Astrocyte (in vitro differentiated cells and primary cell): ENCODE data around the gene PRG3. TPM values are rescaled to one million over a fixed set of nuclear protein-coding genes. Genes with fewer than 3 reads are reported as not detected.
"Not testable (repeated sequence)": the region's sequence is repeated elsewhere in the genome, so short reads cannot be mapped to it uniquely, and the experiment has no call there.

Source experiments
- DNase-seq: peaks from one replicate; pipeline ENCODE4 v3.0.0-alpha.2; 2010; ENCODE audit warnings: low read depth
- FAIRE-seq: peaks from 2 replicates; lab custom pipeline; 2011; peaks lifted over from hg19 to GRCh38; lab: Jason Lieb, UNC
- H2AFZ ChIP-seq: 2 replicates; pipeline ENCODE4 v1.6.0; 2012; ENCODE audit warnings: low read depth, low read length, inconsistent platforms
- H3K27ac ChIP-seq: 2 replicates; pipeline ENCODE4 v1.5.1; 2011; ENCODE audit warnings: low read depth, low read length, inconsistent platforms
- H3K27me3 ChIP-seq: 2 replicates; pipeline ENCODE4 v1.6.0; 2011; ENCODE audit warnings: low read length, inconsistent platforms; ENCODE audit not compliant: insufficient read depth
- H3K36me3 ChIP-seq: 2 replicates; pipeline ENCODE4 v1.5.1; 2011; ENCODE audit warnings: low read length, inconsistent platforms; ENCODE audit not compliant: insufficient read depth
- H3K4me1 ChIP-seq: 2 replicates; pipeline ENCODE4 v1.5.1; 2011; ENCODE audit warnings: low read length, inconsistent platforms; ENCODE audit not compliant: insufficient read depth
- H3K4me2 ChIP-seq: 2 replicates; pipeline ENCODE4 v1.6.0; 2012; ENCODE audit warnings: low read length, inconsistent platforms
- H3K4me3 ChIP-seq: 2 replicates; pipeline ENCODE4 v1.5.1; 2011; ENCODE audit warnings: low read depth, mild to moderate bottlenecking, low read length, inconsistent platforms; ENCODE audit not compliant: insufficient read depth
- H3K79me2 ChIP-seq: 2 replicates; pipeline ENCODE4 v1.6.0; 2012; ENCODE audit warnings: mild to moderate bottlenecking, low read length, inconsistent platforms; ENCODE audit not compliant: insufficient read depth
- H3K9ac ChIP-seq: 2 replicates; pipeline ENCODE4 v1.6.0; 2012; ENCODE audit warnings: mild to moderate bottlenecking, low read length, inconsistent platforms
- H3K9me3 ChIP-seq: 2 replicates; pipeline ENCODE4 v1.5.1; 2012; ENCODE audit warnings: low read depth, mild to moderate bottlenecking, low read length, inconsistent platforms; ENCODE audit not compliant: insufficient read depth
- H4K20me1 ChIP-seq: 2 replicates; pipeline ENCODE4 v1.6.0; 2012; ENCODE audit warnings: low read length, inconsistent platforms; ENCODE audit not compliant: insufficient read depth
- H3K27ac Mint-ChIP-seq: one replicate; pipeline ENCODE4 v1.8.0; 2021; ENCODE audit warnings: mild to moderate bottlenecking, mixed read lengths; ENCODE audit not compliant: unreplicated experiment
- H3K27me3 Mint-ChIP-seq: one replicate; pipeline ENCODE4 v1.8.0; 2021; ENCODE audit warnings: low read depth, mixed read lengths; ENCODE audit not compliant: unreplicated experiment
- H3K36me3 Mint-ChIP-seq: one replicate; pipeline ENCODE4 v1.8.0; 2021; ENCODE audit warnings: low read depth, mixed read lengths; ENCODE audit not compliant: unreplicated experiment
- H3K4me1 Mint-ChIP-seq: one replicate; pipeline ENCODE4 v1.8.0; 2021; ENCODE audit warnings: low read depth, mixed read lengths; ENCODE audit not compliant: unreplicated experiment
- H3K4me3 Mint-ChIP-seq: one replicate; pipeline ENCODE4 v1.8.0; 2021; ENCODE audit warnings: mild to moderate bottlenecking, moderate library complexity, mixed read lengths; ENCODE audit not compliant: unreplicated experiment
- H3K9me3 Mint-ChIP-seq: one replicate; pipeline ENCODE4 v1.8.0; 2021; ENCODE audit warnings: mild to moderate bottlenecking, mixed read lengths; ENCODE audit not compliant: unreplicated experiment
- CTCF ChIP-seq: IDR thresholded peaks from 2 replicates; pipeline ENCODE4 v1.5.1; 2011; ENCODE audit warnings: low read depth, mild to moderate bottlenecking, inconsistent platforms, low read length, moderate library complexity; ENCODE audit not compliant: insufficient read depth
- EZH2 ChIP-seq: IDR thresholded peaks from 2 replicates; pipeline ENCODE4 v1.6.1; 2012; ENCODE audit warnings: mild to moderate bottlenecking, low read length, inconsistent platforms; ENCODE audit not compliant: insufficient read depth
- total RNA-seq: library from RNA; stranded (reverse); gene quantifications from 2 replicates; pipeline ENCODE4 v1.2.1, GENCODE V29; 2021

PRG3 gene
- total RNA-seq, 1 donor from 2014 or later = not detected

- no peak overlapping the region for H2AFZ ChIP-seq
- H3K9me3 Mint-ChIP-seq = no peaks in the 10 kb centered on the region
- no peak overlapping the region for H3K9ac ChIP-seq
- TF ChIP-seq EZH2 = no peak
- TF ChIP-seq CTCF = no peak
- no peak overlapping the region for H3K4me3 ChIP-seq
- no peak overlapping the region for H3K27ac Mint-ChIP-seq
- H3K79me2 ChIP-seq = no peaks in the 10 kb centered on the region
- H3K27me3 Mint-ChIP-seq = peaks cover 9% of the 10 kb centered on the region
- H3K27ac ChIP-seq = no peak overlapping the region
- FAIRE-seq = no peak
- no peak for DNase-seq
- H4K20me1 ChIP-seq = no peaks in the 10 kb centered on the region
- no peaks in the 10 kb centered on the region for H3K4me1 ChIP-seq
- no peaks in the 10 kb centered on the region for H3K9me3 ChIP-seq
- peaks cover 6% of the 10 kb centered on the region for H3K36me3 ChIP-seq
- peaks cover 15% of the 10 kb centered on the region for H3K36me3 Mint-ChIP-seq
- no peak overlapping the region for H3K4me2 ChIP-seq
- peaks cover 22% of the 10 kb centered on the region for H3K4me1 Mint-ChIP-seq
- peaks cover 5% of the 10 kb centered on the region for H3K27me3 ChIP-seq
- H3K4me3 Mint-ChIP-seq = no peak overlapping the region
Observed at GRCh38 chr11:57405271-57405860, 24.4 kb upstream of the PRG3 start.

- Histone ChIP-seq H3K79me2 (no peaks in the 10 kb centered on the region), H3K4me3 (no peak overlapping the region), H3K4me2 (no peak overlapping the region), H4K20me1 (no peaks in the 10 kb centered on the region), H3K27ac (no peak overlapping the region), H2AFZ (no peak overlapping the region), H3K27me3 (peaks cover 7% of the 10 kb centered on the region), H3K4me1 (no peaks in the 10 kb centered on the region), H3K9ac (no peak overlapping the region), H3K36me3 (peaks cover 6% of the 10 kb centered on the region), H3K9me3 (no peaks in the 10 kb centered on the region)
- TF ChIP-seq CTCF = no peak
- no peak for TF ChIP-seq EZH2
- Mint-ChIP-seq H3K27ac (no peak overlapping the region), H3K9me3 (no peaks in the 10 kb centered on the region), H3K27me3 (peaks cover 9% of the 10 kb centered on the region), H3K4me1 (peaks cover 19% of the 10 kb centered on the region), H3K4me3 (no peak overlapping the region), H3K36me3 (peaks cover 11% of the 10 kb centered on the region)
- FAIRE-seq = no peak
- no peak for DNase-seq
Observed at GRCh38 chr11:57403802-57404147, 22.8 kb upstream of the PRG3 start.

- H3K4me1 ChIP-seq, H3K27ac Mint-ChIP-seq, H3K27ac ChIP-seq, H3K36me3 ChIP-seq, H3K4me3 ChIP-seq, H3K4me2 ChIP-seq, H3K9me3 ChIP-seq, H4K20me1 ChIP-seq, H3K9ac ChIP-seq, H3K27me3 Mint-ChIP-seq, H3K27me3 ChIP-seq, H3K9me3 Mint-ChIP-seq, DNase-seq, H3K4me3 Mint-ChIP-seq, FAIRE-seq, H3K79me2 ChIP-seq, H2AFZ ChIP-seq: not testable (repeated sequence)
- Mint-ChIP-seq H3K4me1 (peaks cover 19% of the 10 kb centered on the region), H3K36me3 (peaks cover 11% of the 10 kb centered on the region)
Observed at GRCh38 chr11:57403003-57403801, 22.3 kb upstream of the PRG3 start.
